Ovary (tissue), 9 donors: Measurements from ENCODE around the gene HIRA. TPM values are rescaled to one million over a fixed set of nuclear protein-coding genes. Genes with fewer than 3 reads are reported as not detected.

Experiments
- DNase-seq, 5 donors: peaks; one replicate each; pipeline ENCODE4 v3.0.0-alpha.2; 2019 to 2020
- H3K27ac ChIP-seq, 2 donors: fragments of 200-600 bp; one replicate each; pipeline versions ENCODE4 v1.5.1 to v1.8.0; 2019 to 2022
- H3K27me3 ChIP-seq: fragments of 200-600 bp; one replicate; pipeline ENCODE4 v1.8.0; 2022
- H3K36me3 ChIP-seq: fragments of 200-600 bp; sonication (generic); one replicate; pipeline ENCODE4 v1.5.1; 2019
- H3K4me1 ChIP-seq: one replicate; pipeline ENCODE4 v1.8.1; 2013; ENCODE audit warnings: mild to moderate bottlenecking, moderate library complexity; ENCODE audit not compliant: insufficient read depth
- H3K4me3 ChIP-seq: fragments of 200-600 bp; sonication (generic); one replicate; pipeline ENCODE4 v1.5.1; 2017
- H3K9me3 ChIP-seq, 2 donors: fragments of 200-600 bp in 1 of 2; sonication (generic) in 1 of 2; one replicate each; pipeline versions ENCODE4 v1.5.1 to v1.8.1; 2013 to 2019; ENCODE audit warnings: mild to moderate bottlenecking in 1 of 2, moderate library complexity in 1 of 2
- EP300 ChIP-seq: sonication (generic); formaldehyde crosslinking; IDR thresholded peaks from one replicate; pipeline ENCODE4 v1.6.1; 2017; ENCODE audit warnings: antibody characterized with exemption
- POLR2A ChIP-seq: fragments of 450-650 bp; IDR thresholded peaks from one replicate; pipeline ENCODE4 v1.6.1; 2017; ENCODE audit warnings: antibody characterized with exemption, mild to moderate bottlenecking, moderate library complexity
- WGBS, 3 donors: extraction: QIAGEN DNeasy Blood & Tissue Kit in 1 of 3; methylation state at CpG; one replicate each; pipeline versions ENCODE4 v1.1.5 to v1.1.7; 2013 to 2017; 5-methylcytosine and 5-hydroxymethylcytosine counted together
- intact Hi-C, 4 donors: fragments of 100-400 bp; cut with DNase I; formaldehyde crosslinking; loops; one replicate each; pipeline versions ENCODE4 v1.11.0 to v1.15.1; 2022 to 2023
- polyA plus RNA-seq, 2 donors: library from polyadenylated mRNA; stranded (reverse); fragments of 200-250 nt in 1 of 2; fragments of 350-450 nt in 1 of 2; fragmentation: Illumina TruSeq in 1 of 2; extraction: RNeasy Lipid Tissue Mini Kit (QIAGEN cat#74804) in 1 of 2; gene quantifications; one replicate each; pipeline ENCODE4 v1.2.3, GENCODE V29; 2013 to 2014
- total RNA-seq, 7 donors: library from RNA; depleted of rRNA in 2 of 7; stranded (reverse); fragments of >200 nt in 2 of 7; fragmentation: NEBNext Ultra II Directional in 3 of 7; extraction: Animal tissue kit (Norgen Biotek cat#: 25700) in 3 of 7; gene quantifications; one replicate each; pipeline versions ENCODE4 v1.1.0 to v1.2.4, GENCODE V29; 2016 to 2023
- TF ChIP-seq, protein P1 (sequence below), 3 donors: fragments of 450-650 bp in 2 of 3; fragments of 200-600 bp in 1 of 3; IDR thresholded peaks; one replicate each; pipeline versions ENCODE4 v1.5.1 to v1.8.0; 2016 to 2022; ENCODE audit warnings: antibody characterized with exemption in 3 of 3, mild to moderate bottlenecking in 1 of 3
- donor health status: DM: no; HTN: no; CAD: no; lungs with moderate emphysema.
- donor health status: DM: no; HTN: no; CAD: no.
- donor health status: Bipolar disorder and iron deficiency.
- donor health status: DM: yes; HTN: yes; CAD: no.
- donor health status: DM: no; HTN: no; CAD: no.
- donor health status: DM: yes; HTN: yes; CAD: no.

Gene HIRA
- total and polyA plus RNA-seq, 9 donors = 7.2 to 31.6 (median 19.8) TPM

DNA sequence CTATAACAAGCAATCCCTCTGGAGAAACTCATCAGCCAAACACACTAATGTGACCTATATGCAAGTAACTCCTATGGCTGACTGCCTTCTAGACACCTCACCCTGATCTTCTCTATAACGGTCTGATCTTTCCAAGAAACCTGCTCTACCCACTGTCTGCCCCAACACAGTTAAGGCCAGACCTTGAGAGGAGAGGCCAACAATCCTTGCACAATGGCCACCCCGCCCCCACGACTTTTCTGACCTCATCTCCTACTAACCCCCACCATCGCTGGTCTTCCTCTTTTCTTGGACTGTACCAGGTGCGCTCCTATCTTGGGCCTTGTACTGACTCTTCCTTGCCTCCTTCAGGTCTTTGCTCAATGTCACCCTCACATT lies 12.5 kb downstream of the HIRA start:
- Histone ChIP-seq H3K4me3 (no peak overlapping the region), H3K27ac (no peak overlapping the region), H3K9me3 (no peaks in the 10 kb centered on the region), H3K4me1 (no peaks in the 10 kb centered on the region), H3K36me3 (no peaks in the 10 kb centered on the region), H3K27me3 (no peaks in the 10 kb centered on the region)
- WGBS, 3 donors = 85 to 90% (median 88%) methylated on average over 5 of the region's 5 CpGs
- no peak for DNase-seq
- intact Hi-C loops = no loop called here
- TF ChIP-seq, protein P1, sequence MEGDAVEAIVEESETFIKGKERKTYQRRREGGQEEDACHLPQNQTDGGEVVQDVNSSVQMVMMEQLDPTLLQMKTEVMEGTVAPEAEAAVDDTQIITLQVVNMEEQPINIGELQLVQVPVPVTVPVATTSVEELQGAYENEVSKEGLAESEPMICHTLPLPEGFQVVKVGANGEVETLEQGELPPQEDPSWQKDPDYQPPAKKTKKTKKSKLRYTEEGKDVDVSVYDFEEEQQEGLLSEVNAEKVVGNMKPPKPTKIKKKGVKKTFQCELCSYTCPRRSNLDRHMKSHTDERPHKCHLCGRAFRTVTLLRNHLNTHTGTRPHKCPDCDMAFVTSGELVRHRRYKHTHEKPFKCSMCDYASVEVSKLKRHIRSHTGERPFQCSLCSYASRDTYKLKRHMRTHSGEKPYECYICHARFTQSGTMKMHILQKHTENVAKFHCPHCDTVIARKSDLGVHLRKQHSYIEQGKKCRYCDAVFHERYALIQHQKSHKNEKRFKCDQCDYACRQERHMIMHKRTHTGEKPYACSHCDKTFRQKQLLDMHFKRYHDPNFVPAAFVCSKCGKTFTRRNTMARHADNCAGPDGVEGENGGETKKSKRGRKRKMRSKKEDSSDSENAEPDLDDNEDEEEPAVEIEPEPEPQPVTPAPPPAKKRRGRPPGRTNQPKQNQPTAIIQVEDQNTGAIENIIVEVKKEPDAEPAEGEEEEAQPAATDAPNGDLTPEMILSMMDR (IDR thresholded peaks at IDR 0.05) = no peak
- TF ChIP-seq POLR2A = no peak
- no peak for TF ChIP-seq EP300

DNA sequence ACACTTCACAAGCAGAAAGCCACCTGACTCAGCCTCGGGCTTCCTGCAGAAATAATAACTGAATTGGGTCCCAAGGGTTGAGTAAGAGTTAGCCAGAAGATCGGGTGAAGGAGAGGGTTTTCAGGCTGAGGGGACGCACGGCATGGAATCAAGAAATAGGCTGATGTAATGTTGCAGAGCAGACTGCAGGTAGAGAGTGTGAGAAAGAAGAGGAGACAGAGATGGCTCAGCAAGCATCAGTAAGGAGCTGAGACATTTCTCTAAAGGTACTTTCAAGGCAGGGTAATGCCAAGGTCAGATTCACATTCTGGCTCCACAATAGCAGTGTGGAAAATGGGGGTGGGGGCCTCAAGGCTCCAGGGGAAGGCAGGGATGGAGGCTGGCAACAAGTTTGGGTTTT lies 18.6 kb downstream of the HIRA start:
- H3K9me3 ChIP-seq = no peaks in the 10 kb centered on the region
- WGBS, 3 donors = 82 to 86% (median 86%) methylated on average over 4 of the region's 4 CpGs
- H3K36me3 ChIP-seq = no peaks in the 10 kb centered on the region
- H3K27me3 ChIP-seq = no peaks in the 10 kb centered on the region
- H3K4me3 ChIP-seq = no peak overlapping the region
- no peak overlapping the region for H3K27ac ChIP-seq
- intact Hi-C loops = no loop called here
- no peaks in the 10 kb centered on the region for H3K4me1 ChIP-seq
- DNase-seq = no peak
- TF ChIP-seq, protein P1 (IDR thresholded peaks at IDR 0.05) = no peak

DNA sequence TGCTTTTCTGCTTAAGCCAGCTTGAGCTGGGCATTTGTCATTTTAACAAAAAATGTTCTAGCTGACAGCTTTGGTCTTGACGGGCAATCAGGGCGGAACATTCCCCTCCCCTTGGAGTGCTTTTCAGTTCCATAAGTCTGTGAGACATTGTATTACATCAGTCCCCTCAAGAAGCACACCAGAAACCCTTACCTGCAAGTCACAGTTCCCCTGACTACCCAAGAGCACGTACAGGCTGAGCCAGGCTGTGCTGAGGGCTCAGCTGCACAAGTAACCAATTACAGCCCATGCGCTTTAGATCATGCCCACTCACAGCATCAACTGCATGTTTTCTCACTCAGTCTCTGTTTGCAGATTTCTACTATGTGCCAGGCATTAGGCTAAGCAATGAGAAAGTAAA lies 19.1 kb downstream of the HIRA start:
- Histone ChIP-seq H3K36me3 (no peaks in the 10 kb centered on the region), H3K4me1 (no peaks in the 10 kb centered on the region), H3K9me3 (no peaks in the 10 kb centered on the region), H3K27me3 (no peaks in the 10 kb centered on the region), H3K4me3 (no peak overlapping the region), H3K27ac (no peak overlapping the region)
- intact Hi-C loops = no loop called here
- DNase-seq = no peak
- no peak for TF ChIP-seq EP300
- TF ChIP-seq, protein P1 (IDR thresholded peaks at IDR 0.05) = no peak
- TF ChIP-seq POLR2A = no peak
- WGBS, 3 donors = 83 to 94% (median 84%) methylated on average over 4 of the region's 4 CpGs

DNA sequence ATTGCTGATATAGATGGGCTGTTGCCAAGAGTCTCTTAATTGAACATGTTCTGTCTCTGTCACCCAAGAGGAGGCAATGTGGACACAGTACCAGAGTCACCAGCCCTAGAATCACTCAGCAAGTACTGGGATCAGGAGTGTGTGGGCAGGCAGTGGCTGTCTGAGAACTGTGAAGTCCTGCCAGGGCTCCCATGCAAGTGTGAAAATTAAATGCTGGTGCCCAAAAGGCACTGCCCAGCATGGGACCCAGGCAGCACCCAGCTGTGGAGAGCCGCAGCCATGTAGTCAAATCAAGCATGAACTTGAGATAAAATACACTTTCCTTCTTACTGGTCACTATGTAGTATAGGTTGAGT lies 19.9 kb downstream of the HIRA start:
- Histone ChIP-seq H3K4me3 (no peak overlapping the region), H3K27ac (no peak overlapping the region), H3K4me1 (no peaks in the 10 kb centered on the region), H3K9me3 (no peaks in the 10 kb centered on the region), H3K27me3 (no peaks in the 10 kb centered on the region), H3K36me3 (no peaks in the 10 kb centered on the region)
- TF ChIP-seq EP300 (no peak), POLR2A (no peak)
- TF ChIP-seq, protein P1 (IDR thresholded peaks at IDR 0.05) = no peak
- DNase-seq = no peak
- intact Hi-C loops = no loop called here
- 96 to 100% (median 98%) methylated on average over 1 of the region's 1 CpG for WGBS, 3 donors
